Measurements from ENCODE around the gene MIER2.

DNA sequence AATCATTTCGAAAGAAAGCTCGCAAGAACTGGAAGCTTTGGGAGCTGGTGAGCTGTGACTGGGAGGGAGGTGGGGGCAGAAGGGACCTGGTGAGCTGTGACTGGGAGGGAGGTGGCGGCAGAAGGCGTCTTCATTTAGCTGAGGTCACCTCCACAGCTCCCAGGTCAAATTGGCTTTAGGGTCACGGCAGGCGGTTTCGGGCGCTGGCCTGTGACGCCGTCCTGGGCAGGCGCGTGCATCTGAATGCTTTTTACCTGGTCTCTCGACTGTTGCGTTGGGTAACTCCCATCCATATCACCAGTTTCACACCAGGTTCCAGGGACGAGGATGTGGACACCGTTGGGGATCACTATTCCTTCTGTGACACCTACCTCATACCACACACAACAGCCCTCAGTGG, 35.2 kb upstream of the MIER2 start:
- TF ChIP-seq, protein P1, sequence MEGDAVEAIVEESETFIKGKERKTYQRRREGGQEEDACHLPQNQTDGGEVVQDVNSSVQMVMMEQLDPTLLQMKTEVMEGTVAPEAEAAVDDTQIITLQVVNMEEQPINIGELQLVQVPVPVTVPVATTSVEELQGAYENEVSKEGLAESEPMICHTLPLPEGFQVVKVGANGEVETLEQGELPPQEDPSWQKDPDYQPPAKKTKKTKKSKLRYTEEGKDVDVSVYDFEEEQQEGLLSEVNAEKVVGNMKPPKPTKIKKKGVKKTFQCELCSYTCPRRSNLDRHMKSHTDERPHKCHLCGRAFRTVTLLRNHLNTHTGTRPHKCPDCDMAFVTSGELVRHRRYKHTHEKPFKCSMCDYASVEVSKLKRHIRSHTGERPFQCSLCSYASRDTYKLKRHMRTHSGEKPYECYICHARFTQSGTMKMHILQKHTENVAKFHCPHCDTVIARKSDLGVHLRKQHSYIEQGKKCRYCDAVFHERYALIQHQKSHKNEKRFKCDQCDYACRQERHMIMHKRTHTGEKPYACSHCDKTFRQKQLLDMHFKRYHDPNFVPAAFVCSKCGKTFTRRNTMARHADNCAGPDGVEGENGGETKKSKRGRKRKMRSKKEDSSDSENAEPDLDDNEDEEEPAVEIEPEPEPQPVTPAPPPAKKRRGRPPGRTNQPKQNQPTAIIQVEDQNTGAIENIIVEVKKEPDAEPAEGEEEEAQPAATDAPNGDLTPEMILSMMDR (IDR thresholded peaks at IDR 0.05; ENCODE audit: insufficient read depth, low read depth, low read length) = no peak
- no peak for TF ChIP-seq EZH2 (IDR thresholded peaks at IDR 0.05; ENCODE audit: insufficient read depth, low read length)
